RWPE2 (cell line): ENCODE data around the gene ARID5B.

ENCODE experiments used
- ATAC-seq: fragments of 200-7000 bp; cut with Tn5 transposase; 3 replicates; pipeline ENCODE4 v1.9.1; 2021; ENCODE audit warnings: low read depth
- DNase-seq: peaks from one replicate; pipeline ENCODE4 v3.0.0-alpha.2; 2020; ENCODE audit warnings: low spot score
- H3K27ac ChIP-seq: fragments of 450-650 bp; 2 replicates; pipeline ENCODE4 v1.5.1; 2017; ENCODE audit warnings: mild to moderate bottlenecking; ENCODE audit not compliant: poor library complexity, severe bottlenecking
- H3K27me3 ChIP-seq: fragments of 250-450 bp; sonication (Bioruptor Pico); 2 replicates; pipeline ENCODE4 v1.5.1; 2021; ENCODE audit warnings: mild to moderate bottlenecking, moderate library complexity; ENCODE audit not compliant: insufficient read depth, poor library complexity, severe bottlenecking
- H3K36me3 ChIP-seq: fragments of 250-450 bp; sonication (Bioruptor Pico); 2 replicates; pipeline ENCODE4 v1.5.1; 2020; ENCODE audit warnings: low read depth, mild to moderate bottlenecking, moderate library complexity
- H3K4me1 ChIP-seq: fragments of 250-450 bp; sonication (Bioruptor Pico); 2 replicates; pipeline ENCODE4 v1.5.1; 2021; ENCODE audit warnings: mild to moderate bottlenecking, moderate library complexity; ENCODE audit not compliant: insufficient read depth, poor library complexity, severe bottlenecking
- H3K4me3 ChIP-seq: fragments of 250-450 bp; sonication (Bioruptor Pico); 2 replicates; pipeline ENCODE4 v1.5.1; 2021; ENCODE audit warnings: mild to moderate bottlenecking, moderate library complexity; ENCODE audit not compliant: severe bottlenecking
- H3K9me3 ChIP-seq: fragments of 250-450 bp; sonication (Bioruptor Pico); 2 replicates; pipeline ENCODE4 v1.5.1; 2021; ENCODE audit warnings: mild to moderate bottlenecking, moderate library complexity; ENCODE audit not compliant: severe bottlenecking
- TF ChIP-seq, protein P1 (sequence below): fragments of 450-650 bp; IDR thresholded peaks from one replicate; pipeline ENCODE4 v1.5.1; 2017; ENCODE audit warnings: mild to moderate bottlenecking, moderate library complexity; ENCODE audit not compliant: poor library complexity, severe bottlenecking

The ARID5B gene

DNA sequence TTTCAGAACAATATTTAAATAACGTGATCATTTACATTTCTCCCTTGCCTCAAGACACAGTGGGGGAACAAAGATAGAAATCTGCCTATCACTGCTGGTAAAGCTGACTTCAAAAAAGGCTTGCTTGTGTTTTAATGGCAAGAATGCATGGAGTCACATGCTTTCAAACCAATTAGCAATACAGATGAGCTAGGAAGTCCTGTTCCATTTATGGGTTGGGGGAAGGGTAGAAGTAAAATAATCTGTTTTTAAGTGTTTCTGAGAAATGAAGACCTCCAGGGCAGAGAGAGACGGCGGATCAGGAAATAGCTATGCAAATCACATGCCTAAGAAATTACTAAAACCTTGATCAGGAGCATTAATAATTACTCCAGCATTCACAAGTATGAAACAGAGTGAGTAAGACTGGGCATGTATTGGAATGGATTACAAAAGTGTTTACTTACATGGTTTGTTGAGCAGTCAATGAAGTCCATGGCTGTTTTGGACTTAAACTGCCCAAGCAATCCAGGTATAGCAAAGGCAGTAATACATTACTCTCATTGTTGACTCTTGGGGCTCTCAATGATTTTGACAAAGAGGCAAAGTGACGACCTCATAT lies 142.0 kb downstream of the ARID5B start:
- no peak overlapping the region for H3K4me3 ChIP-seq
- peak overlapping the region; percentile 81 for H3K27ac ChIP-seq
- DNase-seq (no peak), ATAC-seq (peak; percentile 55)
- peaks cover 62% of the 10 kb centered on the region for H3K4me1 ChIP-seq
- no peaks in the 10 kb centered on the region for H3K36me3 ChIP-seq
- TF ChIP-seq, protein P1, sequence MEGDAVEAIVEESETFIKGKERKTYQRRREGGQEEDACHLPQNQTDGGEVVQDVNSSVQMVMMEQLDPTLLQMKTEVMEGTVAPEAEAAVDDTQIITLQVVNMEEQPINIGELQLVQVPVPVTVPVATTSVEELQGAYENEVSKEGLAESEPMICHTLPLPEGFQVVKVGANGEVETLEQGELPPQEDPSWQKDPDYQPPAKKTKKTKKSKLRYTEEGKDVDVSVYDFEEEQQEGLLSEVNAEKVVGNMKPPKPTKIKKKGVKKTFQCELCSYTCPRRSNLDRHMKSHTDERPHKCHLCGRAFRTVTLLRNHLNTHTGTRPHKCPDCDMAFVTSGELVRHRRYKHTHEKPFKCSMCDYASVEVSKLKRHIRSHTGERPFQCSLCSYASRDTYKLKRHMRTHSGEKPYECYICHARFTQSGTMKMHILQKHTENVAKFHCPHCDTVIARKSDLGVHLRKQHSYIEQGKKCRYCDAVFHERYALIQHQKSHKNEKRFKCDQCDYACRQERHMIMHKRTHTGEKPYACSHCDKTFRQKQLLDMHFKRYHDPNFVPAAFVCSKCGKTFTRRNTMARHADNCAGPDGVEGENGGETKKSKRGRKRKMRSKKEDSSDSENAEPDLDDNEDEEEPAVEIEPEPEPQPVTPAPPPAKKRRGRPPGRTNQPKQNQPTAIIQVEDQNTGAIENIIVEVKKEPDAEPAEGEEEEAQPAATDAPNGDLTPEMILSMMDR, result no peak
- no peaks in the 10 kb centered on the region for H3K9me3 ChIP-seq
- H3K27me3 ChIP-seq, result no peaks in the 10 kb centered on the region

DNA sequence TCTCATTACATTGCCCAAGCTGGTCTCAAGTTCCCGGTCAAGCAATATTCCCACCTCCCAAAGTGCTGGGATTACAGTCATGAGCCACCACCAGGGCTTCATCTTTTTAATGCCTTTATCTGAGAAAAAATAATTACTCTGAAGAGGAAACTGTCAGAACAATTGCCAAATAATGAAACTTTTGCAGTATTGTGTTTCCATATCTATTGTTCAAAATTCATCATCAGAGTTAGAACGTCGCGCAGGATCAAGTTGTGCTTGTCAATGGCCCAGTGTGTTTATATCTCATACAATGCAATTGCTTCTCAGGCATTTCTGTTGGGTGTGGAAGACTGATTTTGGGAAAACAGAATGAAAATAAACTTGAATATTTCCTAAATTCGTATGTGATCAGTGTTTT lies 143.1 kb downstream of the ARID5B start:
- Histone ChIP-seq H3K4me3 (no peak overlapping the region), H3K9me3 (no peaks in the 10 kb centered on the region), H3K4me1 (peaks cover 60% of the 10 kb centered on the region), H3K36me3 (no peaks in the 10 kb centered on the region), H3K27me3 (no peaks in the 10 kb centered on the region), H3K27ac (peak overlapping the region; percentile 81)
- TF ChIP-seq, protein P1, result no peak
- ATAC-seq, result no peak
- no peak for DNase-seq

DNA sequence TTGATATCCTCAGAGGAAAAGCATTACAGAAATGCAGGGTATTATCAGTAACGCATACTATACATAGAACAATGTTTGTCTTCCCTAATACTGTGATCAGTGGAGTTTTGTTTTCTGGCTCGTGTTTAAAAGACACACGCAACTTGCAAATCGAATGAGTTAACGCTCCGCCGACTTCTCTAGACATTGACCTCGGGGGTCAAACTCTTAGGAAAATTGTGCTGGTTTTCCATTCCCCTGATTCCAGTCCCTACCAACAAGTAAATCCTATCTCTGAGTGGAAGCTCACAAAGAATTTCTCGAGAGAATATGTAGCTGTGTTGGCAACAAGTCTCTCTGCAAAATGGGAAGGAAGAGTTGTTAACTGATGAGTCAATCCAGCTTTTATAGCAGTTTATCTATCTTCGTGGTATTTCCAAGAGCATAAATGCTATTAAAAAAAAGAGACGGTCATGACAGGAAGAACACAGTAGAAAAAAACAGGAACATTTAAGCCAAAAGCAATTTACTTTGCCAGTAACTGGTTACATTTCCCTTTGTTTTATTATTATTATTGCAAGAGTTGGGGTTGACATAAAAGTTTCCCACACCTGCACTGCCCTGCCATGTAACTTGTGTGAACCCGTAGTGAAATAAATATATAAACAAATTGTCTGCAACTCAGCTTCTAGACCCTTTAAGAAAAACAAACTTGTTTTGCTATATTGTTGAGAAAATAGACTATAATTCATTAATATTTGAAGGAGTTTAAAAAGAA lies 144.4 kb downstream of the ARID5B start:
- no peak overlapping the region for H3K4me3 ChIP-seq
- DNase-seq (no peak), ATAC-seq (peak; percentile 20)
- H3K27me3 ChIP-seq, result no peaks in the 10 kb centered on the region
- TF ChIP-seq, protein P1, result no peak
- H3K9me3 ChIP-seq, result no peaks in the 10 kb centered on the region
- H3K4me1 ChIP-seq, result peaks cover 74% of the 10 kb centered on the region
- peak overlapping the region; percentile 81 for H3K27ac ChIP-seq
- no peaks in the 10 kb centered on the region for H3K36me3 ChIP-seq

DNA sequence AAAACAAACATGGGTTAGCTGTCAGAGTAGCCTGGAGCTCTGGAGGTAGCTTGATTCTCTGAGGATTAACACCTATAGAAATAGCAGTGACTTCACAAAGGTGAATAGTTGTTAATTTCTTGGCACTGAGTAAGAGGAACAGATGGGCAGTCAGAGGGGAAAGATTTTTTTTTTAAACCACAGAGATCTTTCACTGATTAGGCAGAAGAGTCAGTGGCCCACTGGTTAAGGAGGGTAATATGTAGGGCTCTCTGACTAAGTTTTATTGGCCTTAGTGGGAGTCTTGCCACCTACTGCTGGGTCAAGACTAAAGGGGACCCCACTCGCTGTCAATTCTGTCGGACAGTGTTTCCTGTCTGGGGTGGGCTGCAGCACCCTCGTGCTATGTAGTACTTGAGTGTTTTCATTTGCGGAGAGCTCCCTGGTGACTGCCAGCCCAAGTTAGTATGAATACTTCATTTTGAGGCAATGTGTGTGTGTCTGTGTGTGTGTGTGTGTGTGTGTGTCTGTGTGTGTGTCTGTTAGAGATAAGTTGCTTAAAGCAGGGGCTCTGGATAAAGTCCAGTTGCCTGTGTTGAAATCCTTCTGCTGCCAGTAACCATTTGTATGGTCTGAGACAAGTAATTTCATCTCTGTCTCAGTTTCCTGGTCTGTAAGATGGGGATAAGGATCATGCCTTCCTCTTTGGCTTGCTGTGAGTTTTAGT lies 145.2 kb downstream of the ARID5B start:
- H3K36me3 ChIP-seq, result peaks cover 4% of the 10 kb centered on the region
- ATAC-seq, result peak; percentile 28
- H3K4me1 ChIP-seq, result peaks cover 77% of the 10 kb centered on the region
- H3K27ac ChIP-seq, result peak overlapping the region; percentile 81
- H3K27me3 ChIP-seq, result no peaks in the 10 kb centered on the region
- H3K9me3 ChIP-seq, result no peaks in the 10 kb centered on the region
- DNase-seq, result no peak
- no peak overlapping the region for H3K4me3 ChIP-seq
- TF ChIP-seq, protein P1, result no peak
